HL-60 (cell line): Measurements from ENCODE around the gene TFR2.

ENCODE experiments used
- POLR2AphosphoS5 ChIP-seq: IDR thresholded peaks from 2 replicates; pipeline ENCODE4 v1.6.1; 2012; ENCODE audit warnings: low read depth
- REST ChIP-seq: IDR thresholded peaks from 2 replicates; pipeline ENCODE4 v1.6.1; 2012; ENCODE audit warnings: low read depth; ENCODE audit not compliant: insufficient replicate concordance
- SPI1 ChIP-seq: IDR thresholded peaks from 2 replicates; pipeline ENCODE4 v1.6.1; 2012; ENCODE audit warnings: low read depth, mild to moderate bottlenecking, borderline replicate concordance
- TF ChIP-seq, protein P1 (sequence below): IDR thresholded peaks from one replicate; pipeline ENCODE4 v1.5.1; 2011; ENCODE audit warnings: low read length, control low read depth, inconsistent platforms; ENCODE audit not compliant: insufficient read depth

GRCh38 chr7:100684534-100685042, 43.2 kb upstream of the TFR2 start:
- TF ChIP-seq POLR2AphosphoS5 (no peak), SPI1 (no peak), REST (no peak)
- TF ChIP-seq, protein P1, sequence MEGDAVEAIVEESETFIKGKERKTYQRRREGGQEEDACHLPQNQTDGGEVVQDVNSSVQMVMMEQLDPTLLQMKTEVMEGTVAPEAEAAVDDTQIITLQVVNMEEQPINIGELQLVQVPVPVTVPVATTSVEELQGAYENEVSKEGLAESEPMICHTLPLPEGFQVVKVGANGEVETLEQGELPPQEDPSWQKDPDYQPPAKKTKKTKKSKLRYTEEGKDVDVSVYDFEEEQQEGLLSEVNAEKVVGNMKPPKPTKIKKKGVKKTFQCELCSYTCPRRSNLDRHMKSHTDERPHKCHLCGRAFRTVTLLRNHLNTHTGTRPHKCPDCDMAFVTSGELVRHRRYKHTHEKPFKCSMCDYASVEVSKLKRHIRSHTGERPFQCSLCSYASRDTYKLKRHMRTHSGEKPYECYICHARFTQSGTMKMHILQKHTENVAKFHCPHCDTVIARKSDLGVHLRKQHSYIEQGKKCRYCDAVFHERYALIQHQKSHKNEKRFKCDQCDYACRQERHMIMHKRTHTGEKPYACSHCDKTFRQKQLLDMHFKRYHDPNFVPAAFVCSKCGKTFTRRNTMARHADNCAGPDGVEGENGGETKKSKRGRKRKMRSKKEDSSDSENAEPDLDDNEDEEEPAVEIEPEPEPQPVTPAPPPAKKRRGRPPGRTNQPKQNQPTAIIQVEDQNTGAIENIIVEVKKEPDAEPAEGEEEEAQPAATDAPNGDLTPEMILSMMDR, result no peak
